Inferior parietal cortex (tissue), 1 donor: Measurements from ENCODE around the gene CD93.

Experiments used
- DNase-seq: peaks from one replicate; pipeline ENCODE4 v3.0.0-alpha.2; 2016; ENCODE audit errors: extremely low spot score

Gene CD93

DNA sequence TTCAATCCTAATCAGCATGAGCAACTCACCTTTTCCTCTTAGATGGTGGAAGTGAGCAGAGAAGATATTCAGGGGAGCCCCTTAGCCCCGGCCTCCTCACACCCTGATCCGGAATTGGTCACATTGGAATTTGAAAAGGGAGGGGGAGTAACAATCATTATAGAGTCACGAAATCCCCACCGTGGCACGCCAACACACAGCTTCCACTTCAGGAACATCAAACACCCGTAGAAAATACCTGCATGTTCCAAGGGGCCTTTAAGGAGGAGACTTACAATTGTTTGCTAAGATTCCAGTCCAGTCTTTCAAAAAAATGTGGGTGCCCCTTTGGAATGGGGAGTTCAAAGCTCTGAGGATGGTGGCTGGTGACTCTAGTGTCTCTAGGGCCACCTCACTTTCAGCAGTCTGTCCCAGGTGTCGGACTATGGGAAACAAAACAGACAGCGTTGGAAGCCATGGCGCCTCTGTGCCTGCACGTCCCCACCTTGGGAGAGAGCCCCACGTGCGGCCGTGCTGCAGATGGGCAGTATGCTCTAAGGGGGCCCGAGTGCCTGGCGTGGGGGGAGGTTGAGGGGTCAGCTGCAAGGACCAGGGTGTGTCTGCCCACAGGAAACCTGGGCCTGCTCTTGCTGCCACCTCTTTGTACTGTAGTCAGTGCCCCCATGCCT is 2.4 kb downstream of the CD93 start:
- DNase-seq: no peak

DNA sequence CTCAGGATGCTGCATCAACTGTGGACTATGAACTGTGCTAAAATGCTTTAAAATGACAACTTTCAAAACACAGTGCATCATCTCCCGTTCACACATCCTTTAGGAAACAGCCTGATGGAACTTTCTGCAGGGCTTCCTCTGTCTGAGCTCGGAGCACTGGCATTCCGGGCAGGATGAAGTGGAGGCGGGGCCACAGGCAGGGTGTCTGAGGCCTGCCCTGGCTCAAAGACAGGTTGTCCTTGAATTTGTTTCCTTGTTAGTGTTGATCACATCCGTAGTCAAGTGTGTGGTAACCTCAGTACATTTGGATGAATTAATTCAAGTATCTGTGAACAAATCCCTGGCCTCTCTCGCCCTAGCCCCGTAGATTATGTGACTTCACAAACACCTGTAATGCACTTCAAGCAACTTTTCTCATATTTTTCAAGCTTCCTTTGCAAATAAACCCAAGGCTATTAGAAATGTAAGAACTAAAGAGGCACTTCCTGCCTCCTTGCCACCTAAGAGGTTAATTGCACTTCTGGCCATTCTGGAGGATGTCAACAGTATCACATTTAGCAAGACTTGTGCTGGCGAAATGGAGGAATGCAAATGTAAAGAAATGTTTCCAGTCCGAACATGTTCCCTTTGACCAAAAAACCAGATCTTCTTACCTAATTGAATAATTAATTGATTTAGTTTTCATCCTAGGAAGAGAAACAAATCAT is 3.1 kb downstream of the CD93 start:
- DNase-seq: no peak

DNA sequence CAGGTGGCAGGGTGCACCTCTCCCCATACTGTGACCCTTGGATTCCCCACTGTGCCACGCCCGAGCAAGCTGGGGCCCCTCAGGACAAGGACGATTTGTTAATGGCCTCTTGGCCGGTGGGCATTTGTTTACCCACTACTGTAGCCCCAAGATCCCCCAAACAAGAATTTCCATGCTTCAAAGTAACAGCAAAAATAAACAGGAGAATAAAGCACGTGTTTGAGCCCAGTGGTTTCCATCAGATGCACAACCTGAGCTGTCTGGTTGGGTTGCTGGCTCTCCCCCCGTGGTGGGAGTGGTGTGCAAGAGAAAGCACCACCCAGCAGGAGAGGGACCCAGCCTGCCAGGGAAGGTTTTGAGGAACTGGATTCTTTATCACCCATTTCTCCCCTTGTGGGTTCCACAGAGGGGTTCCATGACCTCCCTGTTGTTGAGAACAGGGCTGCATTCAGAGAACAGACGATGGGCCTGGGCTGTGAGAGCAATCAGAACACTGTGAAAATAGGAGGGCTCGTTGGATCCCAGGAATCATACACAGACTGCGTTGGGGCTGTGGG is 4.8 kb downstream of the CD93 start:
- no peak for DNase-seq

DNA sequence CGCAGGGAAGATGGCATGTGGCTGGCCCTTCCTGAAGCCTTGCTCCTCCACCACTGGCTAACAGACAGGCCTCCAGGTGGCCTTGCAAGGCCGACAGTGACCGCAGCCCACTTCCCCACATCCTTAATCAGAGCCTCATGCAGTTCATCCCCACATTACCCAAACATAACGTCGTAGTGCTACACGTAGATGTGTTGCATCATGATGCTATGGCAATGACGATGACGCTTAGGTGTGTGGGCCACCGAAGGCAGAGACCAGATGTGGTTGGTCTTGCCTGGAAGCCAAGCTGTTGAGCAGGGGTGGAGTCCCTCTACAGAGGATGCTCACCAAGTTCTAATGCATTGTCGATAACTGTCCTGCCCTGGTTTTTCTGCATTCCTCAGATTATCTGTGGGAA is 5.6 kb downstream of the CD93 start:
- DNase-seq: no peak

DNA sequence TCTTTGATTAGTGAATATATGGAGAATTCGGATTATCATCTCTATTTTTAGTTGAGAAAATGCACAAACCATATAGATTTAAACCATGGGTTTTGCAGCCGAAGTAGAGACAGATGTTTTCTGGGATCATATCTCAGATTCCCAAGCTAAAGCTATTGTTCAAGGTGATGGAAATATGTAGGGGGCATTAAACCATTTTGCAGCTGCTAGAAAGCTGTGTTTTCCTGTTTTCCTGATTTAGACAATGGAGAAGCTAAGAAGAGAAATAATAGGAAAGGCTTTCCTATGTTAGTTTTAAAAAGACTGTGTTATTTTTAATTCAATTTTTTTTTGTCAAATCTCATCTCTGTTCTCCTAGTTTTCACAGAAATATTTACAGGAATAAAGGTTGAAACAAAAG is 6.2 kb downstream of the CD93 start:
- no peak for DNase-seq

DNA sequence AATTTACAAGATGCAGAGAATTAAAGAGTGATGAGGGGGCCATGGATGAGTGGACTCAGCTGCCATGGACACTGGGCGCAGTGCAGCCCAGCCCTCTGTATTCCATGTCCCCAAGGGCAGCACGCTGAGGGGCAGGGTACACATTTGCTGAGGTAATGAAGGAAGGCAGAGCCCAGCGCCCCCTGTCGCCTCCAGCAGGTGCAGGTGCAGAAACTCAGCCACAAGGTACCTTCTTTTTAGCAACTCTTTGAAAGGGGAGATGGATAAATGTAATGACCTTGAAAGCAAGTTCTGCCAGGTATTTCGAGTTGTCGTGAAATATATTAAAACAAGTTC is 7.1 kb downstream of the CD93 start:
- DNase-seq: no peak

DNA sequence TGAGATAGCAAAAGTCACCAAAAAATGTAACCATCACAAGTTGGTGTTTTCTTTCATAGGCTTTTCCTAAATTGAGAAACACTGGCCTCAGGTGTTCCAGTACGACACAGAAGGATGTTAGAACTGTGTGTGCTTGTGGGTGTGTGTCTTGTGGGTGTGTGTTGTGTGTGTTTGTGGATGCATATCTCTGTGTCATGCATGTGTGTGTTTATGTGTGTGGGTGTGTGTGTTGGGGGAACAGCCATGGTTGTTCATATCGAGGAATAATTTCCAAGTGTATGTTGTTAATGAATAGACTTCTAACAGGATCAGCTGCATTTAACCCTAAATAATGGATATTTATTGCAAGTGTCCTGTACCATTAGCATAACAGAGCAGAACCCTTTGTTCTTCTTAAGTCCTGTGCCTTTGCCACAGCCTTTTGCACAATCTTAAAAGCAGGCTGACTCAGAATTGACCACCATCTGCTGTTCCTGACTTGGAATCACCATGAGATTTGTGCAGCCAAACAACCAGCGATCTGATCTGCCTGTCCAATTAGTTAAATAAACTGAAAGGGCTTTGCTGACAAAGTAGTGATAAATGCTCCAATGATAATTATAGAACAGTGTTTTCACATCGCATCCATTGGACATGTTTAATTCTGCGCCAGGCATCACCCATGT is 7.6 kb downstream of the CD93 start:
- no peak for DNase-seq

DNA sequence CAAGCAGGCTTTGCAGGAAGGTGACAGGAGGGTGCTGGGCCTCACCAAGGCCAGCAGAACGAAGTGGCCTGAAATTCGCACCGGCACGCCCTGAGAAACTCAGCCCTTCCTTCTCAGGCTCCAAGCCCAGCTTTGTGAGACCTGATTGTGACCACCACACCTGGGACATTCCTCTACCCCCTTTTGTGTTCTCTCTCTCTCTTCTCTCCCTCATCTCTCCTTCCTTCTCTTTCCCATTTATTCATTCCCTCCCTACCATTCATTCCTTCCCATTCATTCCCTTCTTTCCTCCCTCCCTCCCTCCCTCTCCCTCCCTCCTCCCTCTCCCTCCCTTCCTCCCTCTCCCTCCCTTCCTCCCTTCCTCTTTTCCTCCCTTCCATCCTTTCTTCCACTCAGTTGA is 8.8 kb downstream of the CD93 start:
- no peak for DNase-seq

DNA sequence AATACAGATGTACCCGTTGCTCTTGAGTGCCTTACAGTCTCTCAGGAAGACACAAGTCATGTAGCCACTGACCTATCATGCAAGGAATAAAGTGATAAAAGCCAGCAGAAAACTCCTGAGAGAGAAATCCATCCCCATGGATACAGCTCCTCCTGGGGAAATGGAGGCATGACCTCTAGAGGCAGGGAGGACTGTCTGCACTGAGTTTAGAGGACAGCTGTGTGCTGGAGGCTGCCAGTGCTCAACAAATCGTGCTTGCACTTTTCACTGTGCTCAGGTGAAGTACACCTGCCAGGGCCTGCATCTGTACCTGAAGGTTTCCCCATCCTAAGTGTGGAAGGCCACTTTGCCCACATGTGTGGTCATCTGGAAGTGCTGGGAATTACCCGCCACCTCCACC is 12.1 kb downstream of the CD93 start:
- DNase-seq: no peak

DNA sequence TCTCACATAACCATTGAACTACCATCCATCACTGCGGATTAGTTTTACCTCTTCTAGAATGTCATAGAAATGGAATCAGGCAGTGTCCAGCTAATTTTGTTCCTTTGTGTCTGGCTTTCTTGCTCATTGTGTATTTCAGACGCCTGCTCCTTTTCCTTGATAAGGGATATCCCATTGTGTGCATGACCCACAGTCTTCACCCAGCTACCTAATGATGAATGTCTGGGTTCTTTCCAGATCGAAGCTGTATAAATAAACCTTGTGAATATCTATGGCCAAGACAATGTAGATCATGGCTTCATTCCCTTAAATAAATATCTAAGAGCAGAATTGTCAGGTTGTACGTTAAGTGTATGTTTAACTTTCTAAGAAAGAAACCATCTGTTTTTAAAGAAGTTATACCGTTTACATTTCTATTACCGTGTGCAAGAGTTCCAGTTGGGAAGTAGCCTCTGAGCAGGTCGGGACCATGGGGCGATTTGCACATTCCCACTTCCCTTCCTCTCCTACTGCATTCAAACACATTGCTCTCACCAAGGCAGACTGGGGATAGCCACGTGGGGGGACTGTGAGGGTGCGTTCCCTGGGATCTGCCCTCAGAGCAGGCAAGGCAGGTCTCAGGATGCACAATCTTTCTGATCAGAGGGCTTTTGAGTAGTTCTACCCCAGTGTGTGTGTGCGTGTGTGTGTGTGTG is 13.1 kb downstream of the CD93 start:
- no peak for DNase-seq

DNA sequence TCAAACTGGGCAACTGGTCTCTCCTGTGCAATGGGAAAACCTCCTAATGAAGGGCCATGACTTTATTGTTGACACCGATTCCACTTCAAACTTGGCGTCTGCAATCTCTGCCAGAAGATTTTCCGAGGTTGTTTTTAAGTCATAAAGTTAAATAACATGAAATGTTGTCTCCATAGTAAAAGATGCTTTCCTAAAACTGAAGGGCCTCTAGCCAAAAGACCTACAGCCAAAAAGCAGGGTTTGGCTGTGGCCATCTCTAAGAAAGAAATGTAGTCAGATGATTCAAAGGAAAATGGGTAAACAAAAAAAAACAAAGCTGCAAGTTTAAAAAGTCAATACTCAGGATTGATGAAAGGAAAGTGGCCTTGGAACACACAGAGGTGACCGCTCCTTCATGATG is 14.1 kb downstream of the CD93 start:
- DNase-seq: no peak

DNA sequence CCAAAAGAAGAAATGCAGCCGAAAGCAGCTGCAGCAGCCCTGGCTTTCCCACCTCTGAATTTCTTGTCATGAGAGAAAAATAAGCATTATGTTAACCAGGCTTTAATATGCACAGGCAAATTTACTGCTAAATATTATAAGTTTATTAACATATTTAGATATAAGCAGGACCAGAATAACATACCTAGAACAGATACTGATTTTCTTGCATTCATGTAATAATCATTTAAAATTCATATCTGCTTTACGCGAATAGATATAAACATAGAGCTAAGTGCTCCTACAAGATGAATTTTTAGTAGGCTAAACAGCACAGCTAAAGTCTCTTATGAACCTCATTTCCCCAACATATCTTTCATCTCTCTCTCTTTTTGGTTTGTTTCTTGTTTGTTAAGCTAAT is 14.7 kb downstream of the CD93 start:
- no peak for DNase-seq

DNA sequence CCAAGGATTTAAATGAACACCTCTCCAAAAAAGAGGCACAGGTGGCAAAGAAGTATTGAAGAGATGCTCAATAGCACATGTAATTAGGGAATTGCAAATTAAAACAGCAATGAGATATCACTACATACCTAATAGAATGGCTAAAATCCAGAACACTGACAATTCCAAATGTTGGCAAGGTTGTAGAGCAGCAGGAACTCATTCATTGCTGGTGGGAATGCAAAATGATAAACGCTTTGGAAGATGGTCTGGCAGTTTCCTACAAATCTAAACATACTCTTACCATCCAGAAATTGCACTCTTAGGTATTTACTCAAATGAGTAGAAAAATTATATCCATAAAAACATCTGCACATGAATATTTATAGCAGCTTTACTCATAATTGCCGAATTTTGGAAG is 17.0 kb downstream of the CD93 start:
- no peak for DNase-seq

DNA sequence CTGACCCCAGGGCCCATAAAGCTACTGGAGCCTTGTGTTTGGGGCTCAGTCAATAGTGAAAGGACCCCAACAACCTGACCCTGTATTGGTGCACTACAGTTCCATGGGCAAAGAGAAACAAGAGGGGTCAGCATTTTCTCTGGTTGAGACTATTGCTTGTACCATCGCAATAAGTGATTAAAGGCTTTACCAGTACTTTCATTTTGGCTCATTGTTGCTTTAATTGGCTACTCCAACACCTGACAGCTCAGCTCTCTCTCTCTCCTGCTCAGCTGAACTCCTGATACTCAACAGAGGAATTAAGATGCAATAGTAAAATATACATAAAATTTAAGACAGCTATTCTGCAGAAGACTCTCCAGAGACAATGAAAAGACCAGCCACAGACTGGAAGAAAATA is 17.8 kb downstream of the CD93 start:
- no peak for DNase-seq

DNA sequence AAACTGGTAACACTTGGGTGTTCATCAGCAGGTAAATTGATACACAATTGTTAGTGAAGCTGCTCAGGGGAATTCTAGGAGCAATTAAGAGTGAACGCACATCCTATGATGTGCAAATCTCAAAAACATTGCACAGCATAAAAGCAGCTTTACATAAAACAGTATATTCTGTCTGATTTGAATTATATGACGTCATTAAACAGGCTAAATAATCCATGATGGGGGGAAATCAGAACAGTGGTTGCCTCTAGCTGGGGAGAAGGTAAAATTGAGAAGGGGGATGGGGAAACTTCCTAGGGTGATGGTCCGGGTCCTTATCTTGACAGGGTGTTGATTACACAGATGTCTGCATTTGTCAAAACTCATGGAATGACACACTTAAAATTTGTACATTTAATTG is 19.4 kb downstream of the CD93 start:
- DNase-seq: no peak

DNA sequence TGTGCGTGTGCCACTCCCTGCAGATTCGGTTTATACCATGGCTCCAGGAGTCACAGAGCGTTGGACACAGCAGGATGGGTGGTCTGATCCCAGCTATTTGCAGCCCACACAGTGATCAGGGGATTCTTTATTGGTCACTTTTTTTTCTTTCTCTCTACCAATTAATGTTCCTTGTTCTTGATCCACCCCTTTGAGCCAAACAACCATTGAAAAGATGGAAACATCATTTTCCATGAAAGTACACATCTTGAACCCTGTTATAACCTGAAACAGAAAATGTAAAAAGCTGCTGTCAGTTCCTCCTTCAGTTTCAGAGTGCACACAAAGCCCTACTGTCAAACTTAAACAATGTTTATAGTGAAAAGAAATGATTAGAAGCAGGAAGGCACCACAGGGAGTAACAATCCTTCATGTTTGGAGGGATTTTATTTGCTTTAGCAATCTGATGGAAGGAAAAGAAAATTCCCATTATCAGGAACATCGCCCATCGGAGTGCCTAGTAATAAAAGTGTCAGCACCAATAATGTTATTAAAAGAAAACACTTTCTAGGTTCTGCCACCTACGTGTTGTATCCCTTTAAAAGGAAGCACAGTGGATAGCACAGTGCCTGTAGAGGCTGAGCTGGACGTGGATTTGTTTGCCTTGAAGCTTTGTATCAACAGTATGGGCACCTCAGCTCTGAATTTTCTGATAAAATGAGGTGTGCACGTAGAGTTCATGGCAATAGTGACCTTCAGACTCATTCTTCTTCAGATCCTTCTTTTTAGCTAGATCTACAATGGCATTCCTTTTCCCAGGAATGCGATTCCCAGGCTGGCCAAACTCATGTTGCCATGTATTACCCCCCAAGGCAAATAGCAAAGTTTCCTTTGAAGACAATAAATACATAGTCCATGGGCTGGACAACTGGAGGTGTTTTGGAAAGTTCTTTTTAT is 20.6 kb downstream of the CD93 start:
- no peak for DNase-seq

DNA sequence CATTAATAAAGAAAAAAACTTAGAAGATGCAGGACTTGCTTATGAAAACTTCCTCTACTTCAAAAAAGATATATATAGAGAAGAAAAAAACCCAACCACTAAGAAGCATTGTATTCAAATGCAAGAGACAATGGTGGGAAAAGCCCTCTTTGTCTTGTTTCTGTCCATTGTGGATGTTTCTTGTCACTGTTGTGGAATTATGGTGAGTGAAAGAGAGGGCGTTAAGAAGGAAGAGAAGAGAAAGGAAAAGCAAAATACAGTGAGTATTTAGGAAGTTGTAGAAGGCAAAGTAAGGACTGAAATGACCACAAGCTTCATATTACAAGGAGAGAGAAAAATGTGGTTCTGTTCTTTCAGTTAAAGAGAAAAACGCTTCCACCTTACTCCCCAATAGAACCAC is 22.5 kb downstream of the CD93 start:
- DNase-seq: no peak

DNA sequence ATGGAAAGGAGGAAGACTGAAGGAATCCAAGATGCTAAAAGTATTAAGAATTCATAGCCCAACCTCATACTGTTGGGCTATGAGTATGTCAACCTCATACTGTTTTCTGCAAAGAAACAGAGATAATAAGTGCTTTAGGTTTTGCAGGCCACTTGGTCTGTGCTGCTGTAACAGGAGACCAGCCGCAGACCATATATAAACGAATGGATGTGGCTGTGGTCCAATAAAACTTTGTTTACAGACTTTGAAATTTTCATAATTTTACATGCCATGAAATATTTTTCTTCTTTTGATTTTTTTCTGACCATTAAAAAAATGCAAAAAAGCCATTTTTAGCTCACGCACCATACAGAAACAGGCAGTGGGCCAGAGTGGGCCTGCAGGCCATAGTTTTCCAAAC is 23.0 kb downstream of the CD93 start:
- no peak for DNase-seq

DNA sequence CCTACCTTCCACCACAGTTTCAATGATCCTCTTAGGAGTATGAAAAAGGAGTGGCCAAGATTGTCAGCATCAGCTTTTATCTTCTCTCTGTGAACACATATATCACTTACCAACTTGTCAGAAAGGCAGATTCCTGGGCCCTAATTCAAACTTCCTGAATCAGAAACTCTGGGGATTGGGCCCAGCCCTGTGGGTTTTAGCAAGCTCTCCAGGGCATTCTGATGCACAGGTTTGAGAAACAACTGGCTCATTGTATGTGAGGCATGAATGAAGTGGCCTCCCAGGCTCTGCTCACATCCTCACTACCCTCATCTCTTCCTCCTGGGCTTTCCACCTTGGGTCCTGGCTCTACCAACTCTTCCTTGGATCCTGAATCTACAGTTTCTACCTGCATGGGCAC is 23.5 kb downstream of the CD93 start:
- DNase-seq: no peak

DNA sequence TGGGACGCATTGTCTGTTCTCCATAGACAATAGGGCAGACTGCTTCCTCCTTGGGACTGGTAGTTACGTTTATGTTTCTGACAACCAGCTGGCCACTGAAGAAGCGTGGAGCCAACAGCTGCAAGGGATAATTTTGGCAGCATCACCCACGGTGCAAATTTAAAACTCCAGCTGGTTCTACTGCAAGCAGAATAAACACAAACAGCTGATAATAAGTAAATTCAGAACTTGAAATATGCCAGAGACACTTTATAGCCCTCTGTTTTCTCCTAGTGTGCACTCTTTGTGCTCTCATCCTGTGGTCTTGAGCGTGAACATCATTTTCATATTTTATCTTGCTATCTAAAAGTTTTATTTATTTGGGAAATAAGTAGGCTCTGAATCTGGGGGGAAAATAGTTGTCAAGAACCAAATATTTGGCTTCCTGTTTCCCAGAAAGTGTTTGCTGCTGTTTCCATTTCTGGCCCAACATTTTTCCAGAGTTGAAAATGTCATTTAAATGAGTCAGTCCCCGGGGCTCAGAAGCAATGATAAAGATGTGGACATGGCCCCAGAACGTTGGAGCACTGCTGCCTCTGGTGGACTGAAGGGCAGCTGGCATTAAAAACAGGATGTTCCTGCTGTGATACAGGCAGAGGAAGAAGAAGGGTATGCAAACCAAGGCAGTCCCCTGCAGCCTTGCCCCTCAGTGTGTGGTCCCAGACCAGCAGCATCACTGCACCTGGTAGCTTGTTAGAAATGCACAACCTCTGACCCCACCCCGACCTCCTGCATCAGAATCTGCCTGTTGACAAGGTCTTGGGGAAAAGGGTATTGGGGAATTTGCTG is 24.2 kb downstream of the CD93 start:
- no peak for DNase-seq

DNA sequence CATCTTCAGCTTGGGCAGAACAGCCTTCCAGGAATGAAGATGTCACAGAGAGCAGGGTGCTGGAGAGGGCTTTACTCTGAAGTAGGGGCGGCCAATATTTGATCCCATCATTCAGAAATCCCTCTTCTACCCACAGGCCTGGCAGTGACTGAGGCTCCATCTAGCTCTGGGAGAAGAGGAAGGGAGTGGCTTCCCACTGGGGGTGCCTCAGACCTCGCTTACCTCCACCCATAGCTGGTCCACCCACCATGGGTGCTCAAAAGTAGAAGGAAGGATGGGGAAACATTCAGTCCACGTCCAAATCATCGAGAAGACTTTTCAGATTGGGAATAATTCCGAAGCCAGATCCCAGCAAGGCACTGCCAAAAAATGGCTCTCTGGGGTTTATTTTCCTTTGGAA is 24.9 kb downstream of the CD93 start:
- DNase-seq: no peak
